Mesothelial cell of epicardium (in vitro differentiated cells): ENCODE measurements around the gene RAB4A. TPM values are rescaled to one million over a fixed set of nuclear protein-coding genes. Genes with fewer than 3 reads are reported as not detected.
A peak's percentile ranks its signal among the peaks of the same experiment; 100 is the strongest.

Source experiments
- DNase-seq, 2 experiments: peaks; one replicate each; pipeline ENCODE4 v3.0.0; 2021; ENCODE audit warnings: low spot score in 2 of 2; ENCODE audit not compliant: unreplicated experiment in 2 of 2
- H3K27ac Mint-ChIP-seq: 2 replicates; pipeline ENCODE4 v1.8.0; 2021; ENCODE audit warnings: mixed read lengths
- H3K27me3 Mint-ChIP-seq: 2 replicates; pipeline ENCODE4 v1.8.0; 2021; ENCODE audit warnings: low read depth, mixed read lengths
- H3K36me3 Mint-ChIP-seq: 2 replicates; pipeline ENCODE4 v1.8.0; 2021; ENCODE audit warnings: mixed read lengths
- H3K4me1 Mint-ChIP-seq: 2 replicates; pipeline ENCODE4 v1.8.0; 2021; ENCODE audit warnings: mixed read lengths
- H3K4me3 Mint-ChIP-seq: 2 replicates; pipeline ENCODE4 v1.8.0; 2021; ENCODE audit warnings: mild to moderate bottlenecking, moderate library complexity, mixed read lengths
- H3K9me3 Mint-ChIP-seq: 2 replicates; pipeline ENCODE4 v1.8.0; 2021; ENCODE audit warnings: mixed read lengths
- CTCF ChIP-seq: fragments of 200-600 bp; sonication (generic); IDR thresholded peaks from one replicate; pipeline ENCODE4 v1.5.0; 2021; ENCODE audit warnings: antibody characterized with exemption; ENCODE audit not compliant: unreplicated experiment
- total RNA-seq: library from RNA; stranded (reverse); gene quantifications from 3 replicates; pipeline ENCODE4 v1.2.1, GENCODE V29; 2021

Gene RAB4A
- total RNA-seq, 1 donor from 2014 or later = 59.8 TPM

GRCh38 chr1:229247871-229248270, 23.0 kb upstream of the RAB4A start:
- H3K27me3 Mint-ChIP-seq = no peaks in the 10 kb centered on the region
- peaks cover 14% of the 10 kb centered on the region for H3K4me1 Mint-ChIP-seq
- H3K27ac Mint-ChIP-seq = no peak overlapping the region
- no peak for DNase-seq
- H3K36me3 Mint-ChIP-seq = peaks cover 12% of the 10 kb centered on the region
- TF ChIP-seq CTCF = no peak
- H3K9me3 Mint-ChIP-seq = peaks cover 23% of the 10 kb centered on the region
- no peak overlapping the region for H3K4me3 Mint-ChIP-seq

- peaks cover 22% of the 10 kb centered on the region for H3K4me1 Mint-ChIP-seq
- no peaks in the 10 kb centered on the region for H3K27me3 Mint-ChIP-seq
- peaks cover 12% of the 10 kb centered on the region for H3K9me3 Mint-ChIP-seq
- no peak overlapping the region for H3K4me3 Mint-ChIP-seq
- peaks cover 6% of the 10 kb centered on the region for H3K36me3 Mint-ChIP-seq
- no peak for TF ChIP-seq CTCF
- no peak overlapping the region for H3K27ac Mint-ChIP-seq
- no peak for DNase-seq
Observed at GRCh38 chr1:229248821-229249817, 21.8 kb upstream of the RAB4A start.

GRCh38 chr1:229249854-229250644, 20.9 kb upstream of the RAB4A start:
- H3K4me1 Mint-ChIP-seq = peaks cover 25% of the 10 kb centered on the region
- no peak overlapping the region for H3K27ac Mint-ChIP-seq
- no peaks in the 10 kb centered on the region for H3K27me3 Mint-ChIP-seq
- no peak overlapping the region for H3K4me3 Mint-ChIP-seq
- peaks cover 4% of the 10 kb centered on the region for H3K9me3 Mint-ChIP-seq
- no peaks in the 10 kb centered on the region for H3K36me3 Mint-ChIP-seq
- no peak for DNase-seq
- no peak for TF ChIP-seq CTCF

GRCh38 chr1:229251185-229251584, 19.7 kb upstream of the RAB4A start:
- no peak for DNase-seq
- H3K27ac Mint-ChIP-seq = no peak overlapping the region
- peaks cover 25% of the 10 kb centered on the region for H3K4me1 Mint-ChIP-seq
- H3K9me3 Mint-ChIP-seq = no peaks in the 10 kb centered on the region
- H3K36me3 Mint-ChIP-seq = no peaks in the 10 kb centered on the region
- no peak overlapping the region for H3K4me3 Mint-ChIP-seq
- TF ChIP-seq CTCF = no peak
- no peaks in the 10 kb centered on the region for H3K27me3 Mint-ChIP-seq

GRCh38 chr1:229252228-229252984, 18.5 kb upstream of the RAB4A start:
- no peaks in the 10 kb centered on the region for H3K27me3 Mint-ChIP-seq
- peak overlapping the region; percentile 86 for H3K27ac Mint-ChIP-seq
- H3K36me3 Mint-ChIP-seq = no peaks in the 10 kb centered on the region
- no peaks in the 10 kb centered on the region for H3K9me3 Mint-ChIP-seq
- H3K4me1 Mint-ChIP-seq = peaks cover 25% of the 10 kb centered on the region
- no peak overlapping the region for H3K4me3 Mint-ChIP-seq
- TF ChIP-seq CTCF = no peak
- DNase-seq = no peak
